HG02798 (cell line): ENCODE results near the gene EPS15.
"Not testable (repeated sequence)": the region's sequence is repeated elsewhere in the genome, so short reads cannot be mapped to it uniquely, and the experiment has no call there.

Experiments
- ATAC-seq: cut with Tn5 transposase; IDR thresholded peaks from one replicate; pipeline ENCODE4 v1.9.1; 2021; ENCODE audit warnings: mild to moderate bottlenecking; ENCODE audit not compliant: unreplicated experiment, poor library complexity

The EPS15 gene

GRCh38 chr1:51519048-51519864 lies at the start of gene EPS15:
Gene EPS15 (minus strand): TSS chr1:51519266. CDS start chr1:51519231, 35 bp downstream.
- ATAC-seq: peak; percentile 73

- ATAC-seq: no peak
Measured at GRCh38 chr1:51568231-51568935, 49.3 kb upstream of the EPS15 start.

- ATAC-seq: no peak
Measured at GRCh38 chr1:51567653-51568052, 48.6 kb upstream of the EPS15 start.

GRCh38 chr1:51566260-51566659 lies 47.2 kb upstream of the EPS15 start:
- no peak for ATAC-seq

GRCh38 chr1:51565009-51565408 lies 45.9 kb upstream of the EPS15 start:
- no peak for ATAC-seq

GRCh38 chr1:51564124-51564523 lies 45.1 kb upstream of the EPS15 start:
- no peak for ATAC-seq

GRCh38 chr1:51561702-51562101 lies 42.6 kb upstream of the EPS15 start:
- ATAC-seq: no peak

GRCh38 chr1:51560895-51561294 lies 41.8 kb upstream of the EPS15 start:
- ATAC-seq: not testable (repeated sequence)

GRCh38 chr1:51560034-51560433 lies 41.0 kb upstream of the EPS15 start:
- no peak for ATAC-seq

- no peak for ATAC-seq
Measured at GRCh38 chr1:51559501-51559900, 40.4 kb upstream of the EPS15 start.

GRCh38 chr1:51559064-51559500 lies 40.0 kb upstream of the EPS15 start:
- no peak for ATAC-seq

GRCh38 chr1:51558375-51558924 lies 39.4 kb upstream of the EPS15 start:
- no peak for ATAC-seq

- no peak for ATAC-seq
Measured at GRCh38 chr1:51557168-51557567, 38.1 kb upstream of the EPS15 start.

- ATAC-seq: no peak
Measured at GRCh38 chr1:51555866-51556619, 37.0 kb upstream of the EPS15 start.

- no peak for ATAC-seq
Measured at GRCh38 chr1:51553911-51554310, 34.8 kb upstream of the EPS15 start.

GRCh38 chr1:51552929-51553807 lies 34.1 kb upstream of the EPS15 start:
- ATAC-seq: no peak

GRCh38 chr1:51551848-51552296 lies 32.8 kb upstream of the EPS15 start:
- ATAC-seq: no peak

GRCh38 chr1:51551081-51551480 lies 32.0 kb upstream of the EPS15 start:
- no peak for ATAC-seq

- ATAC-seq: no peak
Measured at GRCh38 chr1:51549901-51550300, 30.8 kb upstream of the EPS15 start.
